Liver (tissue), 9 donors: ENCODE measurements around the gene DAB1. TPM values are rescaled to one million over a fixed set of nuclear protein-coding genes. Genes with fewer than 3 reads are reported as not detected.
A peak's percentile ranks its signal among the peaks of the same experiment; 100 is the strongest.
"Not testable (repeated sequence)": the region's sequence is repeated elsewhere in the genome, so short reads cannot be mapped to it uniquely, and the experiment has no call there.

ENCODE experiments used
- DNase-seq: peaks from one replicate; pipeline ENCODE4 v3.0.0-alpha.2; 2017; ENCODE audit warnings: low spot score
- H3K27ac ChIP-seq, 2 donors: one replicate each; pipeline ENCODE4 v1.7.0; 2013; ENCODE audit warnings: inconsistent platforms in 2 of 2, low read length in 2 of 2, control low read depth in 1 of 2, low read depth in 1 of 2, mild to moderate bottlenecking in 1 of 2
- H3K27me3 ChIP-seq, 4 donors: one replicate each; pipeline versions ENCODE4 v1.6.1 to v1.7.0; 2013; ENCODE audit warnings: low read length in 3 of 4, inconsistent platforms in 1 of 4, mild to moderate bottlenecking in 1 of 4, moderate library complexity in 1 of 4; ENCODE audit not compliant: control insufficient read depth in 4 of 4, insufficient read depth in 4 of 4
- H3K36me3 ChIP-seq, 4 donors: one replicate each; pipeline versions ENCODE4 v1.6.1 to v1.7.0; 2013; ENCODE audit warnings: low read length in 3 of 4, mild to moderate bottlenecking in 3 of 4, low read depth in 1 of 4, moderate library complexity in 1 of 4; ENCODE audit not compliant: control insufficient read depth in 4 of 4, insufficient read depth in 3 of 4
- H3K4me1 ChIP-seq, 4 donors: one replicate each; pipeline versions ENCODE4 v1.6.1 to v1.7.0; 2013; ENCODE audit warnings: low read length in 3 of 4, mild to moderate bottlenecking in 3 of 4, moderate library complexity in 1 of 4; ENCODE audit not compliant: control insufficient read depth in 4 of 4, insufficient read depth in 4 of 4
- H3K4me3 ChIP-seq, 3 donors: one replicate each; pipeline versions ENCODE4 v1.6.1 to v1.7.0; 2013; ENCODE audit warnings: low read length in 3 of 3, control low read depth in 1 of 3, low read depth in 1 of 3, mild to moderate bottlenecking in 1 of 3
- H3K9ac ChIP-seq, 2 donors: one replicate each; pipeline ENCODE4 v1.7.0; 2013; ENCODE audit warnings: low read length in 2 of 2, mild to moderate bottlenecking in 2 of 2, moderate library complexity in 2 of 2, control low read depth in 1 of 2, low read depth in 1 of 2
- H3K9me3 ChIP-seq, 4 donors: one replicate each; pipeline versions ENCODE4 v1.6.1 to v1.7.0; 2013; ENCODE audit warnings: low read length in 3 of 4; ENCODE audit not compliant: control insufficient read depth in 4 of 4
- ATF3 ChIP-seq: IDR thresholded peaks from 2 replicates; pipeline ENCODE4 v1.6.1; 2016; ENCODE audit warnings: antibody characterized with exemption
- CTCF ChIP-seq: fragments of 150-350 bp; IDR thresholded peaks from 2 replicates; pipeline ENCODE4 v1.5.1; 2017; ENCODE audit warnings: improper control_type of control experiment, low read depth, low read length; ENCODE audit not compliant: missing input control
- EGR1 ChIP-seq, 2 donors: IDR thresholded peaks; 2 replicates each; pipeline ENCODE4 v1.6.1; 2016 to 2018; ENCODE audit warnings: antibody characterized with exemption in 2 of 2, low read depth in 2 of 2
- FOXA1 ChIP-seq: IDR thresholded peaks from 2 replicates; pipeline ENCODE4 v1.6.1; 2016; ENCODE audit warnings: antibody characterized with exemption
- FOXA2 ChIP-seq: IDR thresholded peaks from 2 replicates; pipeline ENCODE4 v1.6.1; 2016; ENCODE audit warnings: antibody characterized with exemption
- GABPA ChIP-seq, 2 donors: IDR thresholded peaks in 1 of 2; conservative IDR thresholded peaks in 1 of 2; 2 replicates each; pipeline ENCODE4 v1.6.1; 2016; ENCODE audit warnings: antibody characterized with exemption in 2 of 2, mild to moderate bottlenecking in 1 of 2, moderate library complexity in 1 of 2
- HNF4A ChIP-seq, 2 donors: conservative IDR thresholded peaks; 2 replicates each; pipeline ENCODE4 v1.6.1; 2016; ENCODE audit warnings: antibody characterized with exemption in 2 of 2, mild to moderate bottlenecking in 2 of 2
- HNF4G ChIP-seq: IDR thresholded peaks from 2 replicates; pipeline ENCODE4 v1.6.1; 2016; ENCODE audit warnings: antibody characterized with exemption
- JUND ChIP-seq, 2 donors: IDR thresholded peaks; 2 replicates each; pipeline ENCODE4 v1.6.1; 2016; ENCODE audit warnings: antibody characterized with exemption in 2 of 2
- NR2F2 ChIP-seq: IDR thresholded peaks from 2 replicates; pipeline ENCODE4 v1.6.1; 2016; ENCODE audit warnings: antibody characterized with exemption
- RAD21 ChIP-seq, 2 donors: IDR thresholded peaks; 2 replicates each; pipeline ENCODE4 v1.6.1; 2016; ENCODE audit warnings: antibody characterized with exemption in 2 of 2, mild to moderate bottlenecking in 2 of 2
- REST ChIP-seq: IDR thresholded peaks from 2 replicates; pipeline ENCODE4 v1.6.1; 2016; ENCODE audit warnings: antibody characterized with exemption, mild to moderate bottlenecking
- RXRA ChIP-seq, 2 donors: IDR thresholded peaks; 2 replicates each; pipeline ENCODE4 v1.6.1; 2017 to 2018; ENCODE audit warnings: antibody characterized with exemption in 2 of 2, mild to moderate bottlenecking in 1 of 2
- TAF1 ChIP-seq: conservative IDR thresholded peaks from 2 replicates; pipeline ENCODE4 v1.6.1; 2016; ENCODE audit warnings: antibody characterized with exemption, mild to moderate bottlenecking
- YY1 ChIP-seq: IDR thresholded peaks from 2 replicates; pipeline ENCODE4 v1.6.1; 2016; ENCODE audit warnings: antibody characterized with exemption, mild to moderate bottlenecking
- ZBTB33 ChIP-seq: IDR thresholded peaks from 2 replicates; pipeline ENCODE4 v1.6.1; 2016; ENCODE audit warnings: antibody characterized with exemption
- WGBS: extraction: QIAGEN DNeasy Blood & Tissue Kit; methylation state at CpG from one replicate; pipeline ENCODE4 v1.1.7; 2013; 5-methylcytosine and 5-hydroxymethylcytosine counted together
- polyA plus RNA-seq, 2 donors: library from polyadenylated mRNA; stranded (reverse) in 1 of 2; unstranded in 1 of 2; fragments of 200-250 nt in 1 of 2; fragments of >200 nt in 1 of 2; fragmentation: Nextera tagmentation in 1 of 2; extraction: Ambion mirVana in 1 of 2; gene quantifications; one replicate each; pipeline versions ENCODE4 v1.2.1 to v1.2.3, GENCODE V29; 2013 to 2015
- total RNA-seq, 2 donors: library from RNA; depleted of rRNA; stranded (reverse); fragments of >200 nt; gene quantifications; one replicate each; pipeline ENCODE4 v1.2.3, GENCODE V29; 2014
- donor health status: healthy.
- donor health status: healthy.
- donor health status: healthy.
- donor health status: healthy.
- donor health status: healthy.

DAB1 gene
- total and polyA plus RNA-seq, 4 donors: 0.54 to 1.7 (median 1.2) TPM

DNA sequence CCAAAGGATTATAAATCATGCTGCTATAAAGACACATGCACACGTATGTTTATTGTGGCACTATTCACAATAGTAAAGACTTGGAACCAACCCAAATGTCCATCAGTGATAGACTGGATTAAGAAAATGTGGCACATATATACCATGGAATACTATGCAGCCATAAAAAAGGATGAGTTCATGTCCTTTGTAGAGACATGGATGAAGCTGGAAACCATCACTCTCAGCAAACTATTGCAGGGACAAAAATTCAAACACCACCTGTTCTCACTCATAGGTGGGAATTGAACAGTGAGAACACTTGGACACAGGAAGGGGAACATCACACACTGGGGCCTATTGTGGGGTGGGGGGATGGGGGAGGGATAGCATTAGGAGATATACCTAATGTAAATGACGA, 203.0 kb downstream of the DAB1 start:
- not testable (repeated sequence) for H3K27me3 ChIP-seq, H3K4me3 ChIP-seq, H3K4me1 ChIP-seq, H3K27ac ChIP-seq, DNase-seq, H3K9me3 ChIP-seq, H3K9ac ChIP-seq, H3K36me3 ChIP-seq
- WGBS: 72% methylated on average over 1 of the region's 2 CpGs

DNA sequence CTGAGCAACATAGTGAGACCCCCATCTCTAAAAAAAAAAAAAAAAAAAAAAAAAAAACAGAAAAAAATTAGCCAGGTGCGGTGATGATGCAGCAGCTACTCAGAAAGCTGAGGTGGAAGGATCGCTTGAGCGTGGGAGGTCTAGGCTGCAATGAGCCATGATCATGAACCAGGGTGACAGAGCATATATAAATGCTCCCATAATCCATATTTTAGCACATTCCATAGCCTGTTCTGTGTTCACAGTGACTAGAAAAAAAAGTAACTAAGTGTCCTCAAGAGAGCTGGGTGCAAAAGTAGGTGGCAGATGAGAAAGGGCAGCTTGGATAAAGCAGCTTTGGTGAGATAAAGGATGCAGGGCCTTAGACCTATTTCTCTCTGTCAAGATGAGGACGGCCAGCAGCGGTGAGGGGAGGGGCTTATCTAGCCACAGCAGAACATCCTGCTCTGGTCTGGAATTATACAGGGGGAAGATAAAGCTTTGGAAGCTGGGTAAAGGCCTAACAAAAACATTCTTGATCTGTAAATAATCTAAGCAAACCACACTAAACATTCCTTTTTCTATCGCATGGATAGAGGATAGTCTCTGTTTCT, 205.3 kb downstream of the DAB1 start:
- H3K4me3 ChIP-seq: no peak overlapping the region
- no peaks in the 10 kb centered on the region for H3K36me3 ChIP-seq
- peaks cover 0 to 2% (median under 1%) of the 10 kb centered on the region in 4 donors for H3K4me1 ChIP-seq
- no peaks in the 10 kb centered on the region for H3K27me3 ChIP-seq
- DNase-seq: peak; percentile 74
- H3K27ac ChIP-seq: no peak overlapping the region
- 83% methylated on average over 6 of the region's 6 CpGs for WGBS
- TF ChIP-seq ATF3 (no peak), EGR1 (IDR thresholded peaks at IDR 0.05; ENCODE audit: low read depth in 2 of 2) (no peak), HNF4G (no peak), CTCF (no peak), TAF1 (no peak), RAD21 (IDR thresholded peaks at IDR 0.05) (no peak), NR2F2 (no peak), GABPA (IDR thresholded peaks at IDR 0.05 in 1 of 2, conservative IDR thresholded peaks at IDR 0.05 in 1 of 2) (no peak), REST (no peak), JUND (IDR thresholded peaks at IDR 0.05) (no peak), HNF4A (conservative IDR thresholded peaks at IDR 0.05) (no peak), RXRA (IDR thresholded peaks at IDR 0.05) (no peak), FOXA1 (no peak)
- no peak overlapping the region for H3K9ac ChIP-seq
- H3K9me3 ChIP-seq: no peaks in the 10 kb centered on the region

DNA sequence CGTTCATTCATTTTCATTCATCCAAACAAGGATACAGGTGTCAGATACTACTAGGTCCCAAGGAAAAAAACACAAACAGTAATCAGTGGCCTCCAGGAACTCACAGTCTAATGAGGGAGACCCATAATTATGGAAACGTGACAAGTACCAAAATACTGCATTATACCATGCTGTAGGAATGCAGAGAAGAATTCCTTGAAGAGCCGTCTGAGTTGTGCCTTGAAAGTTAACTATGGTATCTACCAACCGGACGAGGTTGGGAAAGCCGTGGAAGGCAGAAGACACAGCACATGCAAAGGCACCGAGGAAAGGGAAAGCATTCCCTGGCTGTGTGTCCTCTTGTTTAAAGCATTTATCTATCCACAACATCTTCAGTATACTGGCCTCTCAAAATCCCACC, 206.0 kb downstream of the DAB1 start:
- H3K9me3 ChIP-seq: no peaks in the 10 kb centered on the region
- no peaks in the 10 kb centered on the region for H3K27me3 ChIP-seq
- 95% methylated on average over 7 of the region's 7 CpGs for WGBS
- H3K4me1 ChIP-seq: peaks cover 0 to 2% (median under 1%) of the 10 kb centered on the region in 4 donors
- no peaks in the 10 kb centered on the region for H3K36me3 ChIP-seq
- no peak for DNase-seq
- no peak overlapping the region for H3K4me3 ChIP-seq
- no peak overlapping the region for H3K9ac ChIP-seq
- no peak overlapping the region for H3K27ac ChIP-seq
- TF ChIP-seq FOXA2 (no peak), ZBTB33 (no peak), YY1 (no peak), CTCF (no peak), NR2F2 (no peak), JUND (IDR thresholded peaks at IDR 0.05) (no peak), RXRA (IDR thresholded peaks at IDR 0.05) (no peak), TAF1 (no peak), RAD21 (IDR thresholded peaks at IDR 0.05) (no peak), GABPA (IDR thresholded peaks at IDR 0.05 in 1 of 2, conservative IDR thresholded peaks at IDR 0.05 in 1 of 2) (no peak), HNF4G (no peak), HNF4A (conservative IDR thresholded peaks at IDR 0.05) (no peak)
